ENCODE results near the gene CLIC6.

The CLIC6 gene

DNA sequence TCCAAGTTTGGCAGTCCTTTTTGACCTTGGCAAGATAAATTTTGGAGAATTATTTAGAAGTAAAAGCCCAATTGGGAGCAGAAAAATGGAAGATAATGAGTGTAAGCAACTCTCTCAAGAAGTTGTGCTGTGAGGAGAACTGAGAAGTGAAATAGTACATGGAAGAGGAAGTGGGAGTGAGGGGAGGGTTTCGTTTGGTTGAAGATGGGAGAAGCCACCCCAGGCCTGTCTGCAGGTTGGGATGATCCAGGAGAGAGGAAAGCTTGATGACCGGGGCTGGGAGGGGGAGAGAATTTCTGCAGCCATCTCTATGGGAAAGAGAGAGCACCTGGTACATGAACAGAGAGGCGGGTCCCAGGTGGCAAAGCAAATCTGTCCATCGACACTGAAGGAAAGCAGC is 45.3 kb upstream of the CLIC6 start:
- no peak overlapping the region for H3K4me2 ChIP-seq (ENCODE audit: low read depth, low read length)
- TF ChIP-seq EZH2phosphoT487 (IDR thresholded peaks at IDR 0.05; ENCODE audit: low read length) (no peak), EZH2 (optimal IDR thresholded peaks at IDR 0.05; ENCODE audit: low read depth, low read length) (no peak)
- TF ChIP-seq, protein P1, sequence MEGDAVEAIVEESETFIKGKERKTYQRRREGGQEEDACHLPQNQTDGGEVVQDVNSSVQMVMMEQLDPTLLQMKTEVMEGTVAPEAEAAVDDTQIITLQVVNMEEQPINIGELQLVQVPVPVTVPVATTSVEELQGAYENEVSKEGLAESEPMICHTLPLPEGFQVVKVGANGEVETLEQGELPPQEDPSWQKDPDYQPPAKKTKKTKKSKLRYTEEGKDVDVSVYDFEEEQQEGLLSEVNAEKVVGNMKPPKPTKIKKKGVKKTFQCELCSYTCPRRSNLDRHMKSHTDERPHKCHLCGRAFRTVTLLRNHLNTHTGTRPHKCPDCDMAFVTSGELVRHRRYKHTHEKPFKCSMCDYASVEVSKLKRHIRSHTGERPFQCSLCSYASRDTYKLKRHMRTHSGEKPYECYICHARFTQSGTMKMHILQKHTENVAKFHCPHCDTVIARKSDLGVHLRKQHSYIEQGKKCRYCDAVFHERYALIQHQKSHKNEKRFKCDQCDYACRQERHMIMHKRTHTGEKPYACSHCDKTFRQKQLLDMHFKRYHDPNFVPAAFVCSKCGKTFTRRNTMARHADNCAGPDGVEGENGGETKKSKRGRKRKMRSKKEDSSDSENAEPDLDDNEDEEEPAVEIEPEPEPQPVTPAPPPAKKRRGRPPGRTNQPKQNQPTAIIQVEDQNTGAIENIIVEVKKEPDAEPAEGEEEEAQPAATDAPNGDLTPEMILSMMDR (IDR thresholded peaks at IDR 0.05; ENCODE audit: low read length) = no peak
- H2AFZ ChIP-seq (ENCODE audit: low read length) = no peak overlapping the region
- peaks cover 8% of the 10 kb centered on the region for H3K4me1 ChIP-seq (ENCODE audit: low read length)
- no peaks in the 10 kb centered on the region for H3K36me3 ChIP-seq (replicated peaks; ENCODE audit: insufficient read depth, low read length)
- H3K27ac ChIP-seq (ENCODE audit: low read length) = no peak overlapping the region
- no peaks in the 10 kb centered on the region for H3K27me3 ChIP-seq (replicated peaks; ENCODE audit: insufficient read depth, low read length)
- no peaks in the 10 kb centered on the region for H3K9me3 ChIP-seq (replicated peaks; ENCODE audit: insufficient read depth, low read length)
- no peaks in the 10 kb centered on the region for H3K79me2 ChIP-seq (ENCODE audit: low read length)
- no peak for DNase-seq
- H3F3A ChIP-seq (ENCODE audit: insufficient read depth, low read length) = no peaks in the 10 kb centered on the region
- no peak overlapping the region for H3K9ac ChIP-seq (ENCODE audit: low read length)
- no peaks in the 10 kb centered on the region for H4K20me1 ChIP-seq (ENCODE audit: insufficient read depth, low read length)
- H3K9me2 ChIP-seq (replicated peaks; ENCODE audit: insufficient read depth, low read length) = no peaks in the 10 kb centered on the region
- no peak overlapping the region for H3K4me3 ChIP-seq (ENCODE audit: low read length)

DNA sequence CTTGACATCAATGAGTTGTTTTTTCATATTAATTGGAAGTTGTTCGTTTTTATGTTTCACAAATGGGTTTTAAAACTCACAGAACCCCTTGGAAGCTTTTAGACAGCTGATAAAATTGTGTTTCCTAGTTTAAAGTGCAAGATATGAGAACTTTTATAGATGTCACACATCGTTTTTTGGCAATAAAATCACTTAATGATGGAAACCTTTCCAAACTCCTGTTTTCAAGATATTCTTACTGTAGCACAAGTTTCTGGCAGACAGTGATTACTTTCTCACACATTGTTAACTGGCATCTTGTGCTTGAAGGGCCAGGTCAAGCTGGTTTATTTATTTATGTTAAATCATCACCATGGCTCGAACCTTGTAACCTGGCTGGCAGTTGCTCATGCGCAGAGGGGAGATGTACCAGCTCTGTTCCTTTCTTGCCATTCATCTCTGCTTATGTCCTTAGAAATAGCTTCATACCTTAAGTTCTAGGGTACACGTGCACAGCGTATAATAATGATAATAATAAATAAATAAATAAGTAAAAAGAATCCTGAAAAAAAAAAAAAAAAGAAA is 43.7 kb upstream of the CLIC6 start:
- Histone ChIP-seq H3F3A (ENCODE audit: insufficient read depth, low read length) (no peaks in the 10 kb centered on the region), H3K4me3 (ENCODE audit: low read length) (no peak overlapping the region), H3K9me2 (replicated peaks; ENCODE audit: insufficient read depth, low read length) (no peaks in the 10 kb centered on the region), H4K20me1 (ENCODE audit: insufficient read depth, low read length) (no peaks in the 10 kb centered on the region), H3K4me2 (ENCODE audit: low read depth, low read length) (no peak overlapping the region), H3K9ac (ENCODE audit: low read length) (no peak overlapping the region), H3K9me3 (replicated peaks; ENCODE audit: insufficient read depth, low read length) (no peaks in the 10 kb centered on the region), H3K27me3 (replicated peaks; ENCODE audit: insufficient read depth, low read length) (no peaks in the 10 kb centered on the region), H2AFZ (ENCODE audit: low read length) (no peak overlapping the region), H3K4me1 (ENCODE audit: low read length) (peaks cover 8% of the 10 kb centered on the region), H3K27ac (ENCODE audit: low read length) (no peak overlapping the region), H3K36me3 (replicated peaks; ENCODE audit: insufficient read depth, low read length) (no peaks in the 10 kb centered on the region), H3K79me2 (ENCODE audit: low read length) (no peaks in the 10 kb centered on the region)
- no peak for DNase-seq
- TF ChIP-seq, protein P1 (IDR thresholded peaks at IDR 0.05; ENCODE audit: low read length) = no peak
- no peak for TF ChIP-seq EZH2phosphoT487 (IDR thresholded peaks at IDR 0.05; ENCODE audit: low read length)
- TF ChIP-seq EZH2 (optimal IDR thresholded peaks at IDR 0.05; ENCODE audit: low read depth, low read length) = no peak

DNA sequence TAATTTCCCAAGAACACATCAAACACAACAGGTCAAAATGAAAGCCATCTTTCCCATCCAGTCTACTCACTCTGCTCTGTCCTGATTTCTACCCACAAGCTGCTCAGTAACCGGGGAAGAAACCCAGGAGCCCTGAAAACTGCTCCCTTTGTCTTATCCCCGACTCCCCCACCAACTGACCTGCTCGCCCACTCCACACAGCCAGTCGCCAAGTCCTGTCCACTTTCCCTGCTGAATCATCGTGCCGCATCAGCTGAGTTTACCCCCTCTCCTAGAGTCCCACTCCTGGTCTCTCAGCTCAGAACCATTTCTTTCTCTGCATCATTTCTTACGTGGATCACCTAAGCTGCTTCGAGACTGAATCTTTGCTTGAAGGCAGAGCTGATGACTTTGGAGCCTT is 42.7 kb upstream of the CLIC6 start:
- Histone ChIP-seq H3K79me2 (ENCODE audit: low read length) (no peaks in the 10 kb centered on the region), H3K9me2 (replicated peaks; ENCODE audit: insufficient read depth, low read length) (no peaks in the 10 kb centered on the region), H3K4me3 (ENCODE audit: low read length) (no peak overlapping the region), H3K36me3 (replicated peaks; ENCODE audit: insufficient read depth, low read length) (no peaks in the 10 kb centered on the region), H3K27me3 (replicated peaks; ENCODE audit: insufficient read depth, low read length) (no peaks in the 10 kb centered on the region), H3K27ac (ENCODE audit: low read length) (no peak overlapping the region), H4K20me1 (ENCODE audit: insufficient read depth, low read length) (no peaks in the 10 kb centered on the region), H3K4me2 (ENCODE audit: low read depth, low read length) (no peak overlapping the region), H3K4me1 (ENCODE audit: low read length) (peaks cover 8% of the 10 kb centered on the region), H2AFZ (ENCODE audit: low read length) (no peak overlapping the region), H3K9me3 (replicated peaks; ENCODE audit: insufficient read depth, low read length) (no peaks in the 10 kb centered on the region), H3F3A (ENCODE audit: insufficient read depth, low read length) (no peaks in the 10 kb centered on the region), H3K9ac (ENCODE audit: low read length) (no peak overlapping the region)
- TF ChIP-seq EZH2 (optimal IDR thresholded peaks at IDR 0.05; ENCODE audit: low read depth, low read length) = no peak
- TF ChIP-seq EZH2phosphoT487 (IDR thresholded peaks at IDR 0.05; ENCODE audit: low read length) = no peak
- TF ChIP-seq, protein P1 (IDR thresholded peaks at IDR 0.05; ENCODE audit: low read length) = no peak
- no peak for DNase-seq
